Sigmoid colon (tissue), 4 donors: ENCODE results near the gene TET1.
"Not testable (repeated sequence)": the region's sequence is repeated elsewhere in the genome, so short reads cannot be mapped to it uniquely, and the experiment has no call there.

Experiments
- CTCF ChIP-seq, 4 experiments: fragments of 450-650 bp in 3 of 4; fragments of 200-600 bp in 1 of 4; IDR thresholded peaks; one replicate each; pipeline ENCODE4 v1.5.1; 2016 to 2019; ENCODE audit warnings: antibody characterized with exemption in 4 of 4, mild to moderate bottlenecking in 3 of 4, moderate library complexity in 2 of 4
- POLR2A ChIP-seq, 2 donors: fragments of 450-650 bp; IDR thresholded peaks; one replicate each; pipeline ENCODE4 v1.6.1; 2016; ENCODE audit warnings: antibody characterized with exemption in 2 of 2, mild to moderate bottlenecking in 2 of 2, moderate library complexity in 2 of 2
- POLR2AphosphoS5 ChIP-seq, 4 donors: sonication (generic); formaldehyde crosslinking; IDR thresholded peaks; one replicate each; pipeline ENCODE4 v1.6.1; 2017; ENCODE audit warnings: antibody characterized with exemption in 4 of 4

- not testable (repeated sequence) for TF ChIP-seq CTCF, POLR2AphosphoS5, POLR2A (IDR thresholded peaks at IDR 0.05)
Measured at GRCh38 chr10:68610023-68610422, 49.9 kb downstream of the TET1 start.
